Fibroblast of mammary gland (primary cell): ENCODE data around the gene POLRMT.

Experiments used
- DNase-seq: peaks from one replicate; pipeline ENCODE4 v3.0.0-alpha.2; 2010; ENCODE audit warnings: low read depth
- H3K4me3 ChIP-seq: 2 replicates; pipeline ENCODE4 v1.5.1; 2011; ENCODE audit warnings: low read depth, mild to moderate bottlenecking, low read length, moderate library complexity; ENCODE audit not compliant: control insufficient read depth
- CTCF ChIP-seq: conservative IDR thresholded peaks from 2 replicates; pipeline ENCODE4 v1.5.1; 2011; ENCODE audit warnings: low read depth, low read length, inconsistent platforms; ENCODE audit not compliant: control insufficient read depth, insufficient read depth

POLRMT gene

GRCh38 chr19:656751-657559 is 23.6 kb upstream of the POLRMT start:
- H3K4me3 ChIP-seq: no peak overlapping the region
- DNase-seq: no peak

GRCh38 chr19:655691-656090 is 22.4 kb upstream of the POLRMT start:
- no peak overlapping the region for H3K4me3 ChIP-seq
- no peak for DNase-seq
- TF ChIP-seq CTCF: no peak

More at GRCh38 chr19:656751-657559, 23.6 kb upstream of the POLRMT start:
- TF ChIP-seq CTCF: no peak

GRCh38 chr19:653425-653824 is 20.1 kb upstream of the POLRMT start:
- no peak for DNase-seq
- H3K4me3 ChIP-seq: no peak overlapping the region
- no peak for TF ChIP-seq CTCF

GRCh38 chr19:652467-653389 is 19.4 kb upstream of the POLRMT start:
- TF ChIP-seq CTCF: no peak
- no peak for DNase-seq
- no peak overlapping the region for H3K4me3 ChIP-seq

- no peak for TF ChIP-seq CTCF
- DNase-seq: no peak
- H3K4me3 ChIP-seq: no peak overlapping the region
Observed at GRCh38 chr19:651991-652390, 18.7 kb upstream of the POLRMT start.

GRCh38 chr19:651114-651818 is 17.9 kb upstream of the POLRMT start:
- no peak overlapping the region for H3K4me3 ChIP-seq
- TF ChIP-seq CTCF: no peak
- no peak for DNase-seq
